AG09309 (cell line): ENCODE results near the gene UBASH3B.

Experiments
- DNase-seq: peaks from one replicate; pipeline ENCODE4 v3.0.0-alpha.2; 2010; ENCODE audit warnings: low read depth
- H3K4me3 ChIP-seq: 2 replicates; pipeline ENCODE4 v1.5.1; 2011; ENCODE audit warnings: mild to moderate bottlenecking, low read depth, low read length, moderate library complexity; ENCODE audit not compliant: control insufficient read depth
- TF ChIP-seq, protein P1 (sequence below): IDR thresholded peaks from 2 replicates; pipeline ENCODE4 v1.5.1; 2011; ENCODE audit warnings: mild to moderate bottlenecking, low read depth, low read length, inconsistent platforms; ENCODE audit not compliant: insufficient read depth, control insufficient read depth; ENCODE audit errors: missing control alignments

Gene UBASH3B

DNA sequence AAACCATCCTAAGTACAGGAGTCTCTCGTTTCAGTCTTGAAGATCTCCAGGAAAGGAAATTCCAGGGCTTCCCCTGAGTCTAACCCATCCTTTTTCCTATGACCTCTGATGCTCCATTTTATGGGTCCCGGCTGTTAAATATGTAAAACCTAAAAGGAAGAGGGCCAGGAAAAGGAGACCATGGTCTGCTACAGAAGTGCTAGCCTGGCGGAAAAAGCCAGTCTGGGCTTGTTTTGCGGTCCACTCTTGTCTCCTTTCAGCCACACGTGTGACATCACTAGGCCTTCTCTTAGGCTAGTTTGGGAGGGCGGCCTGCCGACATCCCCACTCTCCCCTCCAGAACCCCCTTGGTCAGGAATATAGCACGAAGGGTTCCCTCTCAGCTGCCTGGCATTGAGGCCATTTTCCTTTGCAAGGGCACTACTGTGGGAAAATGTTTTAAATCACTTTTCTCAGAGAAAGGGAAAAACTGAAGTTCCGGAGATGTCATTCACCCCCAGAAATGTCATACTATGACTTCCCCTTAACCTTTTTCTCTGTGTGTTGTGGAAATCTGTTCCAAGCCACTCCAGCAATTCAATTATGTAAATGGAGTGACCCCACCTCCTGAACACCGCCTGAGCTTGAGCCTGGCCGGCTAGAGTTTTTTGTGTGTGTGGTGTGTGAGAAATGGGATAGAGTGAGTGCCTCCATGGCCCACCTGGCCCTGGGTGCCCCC lies 86.9 kb downstream of the UBASH3B start:
- no peak overlapping the region for H3K4me3 ChIP-seq
- TF ChIP-seq, protein P1, sequence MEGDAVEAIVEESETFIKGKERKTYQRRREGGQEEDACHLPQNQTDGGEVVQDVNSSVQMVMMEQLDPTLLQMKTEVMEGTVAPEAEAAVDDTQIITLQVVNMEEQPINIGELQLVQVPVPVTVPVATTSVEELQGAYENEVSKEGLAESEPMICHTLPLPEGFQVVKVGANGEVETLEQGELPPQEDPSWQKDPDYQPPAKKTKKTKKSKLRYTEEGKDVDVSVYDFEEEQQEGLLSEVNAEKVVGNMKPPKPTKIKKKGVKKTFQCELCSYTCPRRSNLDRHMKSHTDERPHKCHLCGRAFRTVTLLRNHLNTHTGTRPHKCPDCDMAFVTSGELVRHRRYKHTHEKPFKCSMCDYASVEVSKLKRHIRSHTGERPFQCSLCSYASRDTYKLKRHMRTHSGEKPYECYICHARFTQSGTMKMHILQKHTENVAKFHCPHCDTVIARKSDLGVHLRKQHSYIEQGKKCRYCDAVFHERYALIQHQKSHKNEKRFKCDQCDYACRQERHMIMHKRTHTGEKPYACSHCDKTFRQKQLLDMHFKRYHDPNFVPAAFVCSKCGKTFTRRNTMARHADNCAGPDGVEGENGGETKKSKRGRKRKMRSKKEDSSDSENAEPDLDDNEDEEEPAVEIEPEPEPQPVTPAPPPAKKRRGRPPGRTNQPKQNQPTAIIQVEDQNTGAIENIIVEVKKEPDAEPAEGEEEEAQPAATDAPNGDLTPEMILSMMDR, result no peak
- no peak for DNase-seq

DNA sequence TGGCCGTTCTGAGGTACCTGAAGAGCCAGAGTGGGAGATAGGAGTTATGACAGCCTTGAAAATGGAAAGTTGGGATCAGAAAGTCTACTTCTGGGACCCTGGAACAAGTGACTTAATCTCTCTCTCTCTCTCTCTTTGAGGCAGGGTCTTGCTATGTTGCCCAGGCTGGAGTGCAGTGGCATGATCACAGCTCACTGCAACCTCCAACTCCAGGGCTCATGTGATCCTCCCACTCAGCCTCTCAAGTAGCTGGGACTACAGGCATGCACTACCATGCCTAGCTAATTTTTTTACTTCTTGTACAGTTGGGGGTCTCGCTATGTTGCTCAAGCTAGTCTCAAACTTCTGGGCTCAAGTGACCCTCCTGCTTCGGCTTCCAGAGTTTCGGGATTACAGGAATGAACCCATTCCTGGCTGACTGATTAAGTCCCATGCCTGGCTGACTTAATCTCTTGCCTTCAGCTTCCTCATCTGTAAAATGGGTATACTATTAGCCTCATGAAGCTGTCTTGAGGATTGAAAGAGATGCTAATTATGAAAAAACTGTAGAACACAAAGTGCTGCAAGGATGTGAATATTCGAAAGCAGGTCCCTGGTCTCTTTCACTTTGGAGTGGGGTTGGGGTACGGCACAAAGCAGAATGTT lies 87.7 kb downstream of the UBASH3B start:
- DNase-seq, result no peak
- TF ChIP-seq, protein P1, result no peak
- no peak overlapping the region for H3K4me3 ChIP-seq

DNA sequence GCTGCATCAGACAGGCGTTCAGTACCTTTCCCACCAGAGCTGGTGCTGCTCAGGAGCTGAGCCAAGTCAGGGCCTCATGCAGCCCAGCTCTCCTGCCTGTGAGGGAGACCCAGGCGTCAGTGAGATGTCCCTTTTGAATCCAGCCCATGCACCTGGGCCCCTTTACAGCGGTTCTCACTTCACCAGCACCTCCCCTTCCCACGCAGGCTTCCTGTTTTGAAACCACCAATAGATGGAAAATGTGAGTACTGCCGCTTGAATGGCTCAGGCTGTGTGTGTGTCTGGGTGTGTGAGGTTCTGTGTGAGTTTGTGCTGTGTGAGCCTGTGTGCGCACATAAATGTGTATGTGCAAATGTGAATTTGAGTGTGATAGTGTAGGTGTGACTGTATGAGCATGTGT lies 88.4 kb downstream of the UBASH3B start:
- TF ChIP-seq, protein P1, result no peak
- DNase-seq, result no peak
- H3K4me3 ChIP-seq, result no peak overlapping the region

DNA sequence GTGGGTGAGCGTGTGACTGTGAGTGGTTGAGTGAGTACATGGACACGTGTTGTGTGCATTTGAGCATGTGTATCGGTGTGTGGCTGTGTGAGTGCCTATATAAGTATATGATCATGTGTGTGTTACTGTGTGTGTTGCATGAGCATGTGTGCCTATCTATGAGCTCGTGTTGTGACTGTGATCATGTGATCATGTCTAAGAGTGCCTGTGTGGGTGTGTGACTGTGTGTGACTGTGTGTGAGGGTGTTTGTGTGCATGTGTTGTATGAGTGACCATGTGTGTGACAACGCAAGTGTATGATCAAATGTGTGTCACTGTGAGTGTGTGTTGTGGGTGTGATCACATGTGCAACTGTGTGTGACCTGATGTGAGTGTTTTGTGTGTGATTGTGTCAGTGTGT lies 88.8 kb downstream of the UBASH3B start:
- no peak overlapping the region for H3K4me3 ChIP-seq
- TF ChIP-seq, protein P1, result no peak
- no peak for DNase-seq

- TF ChIP-seq, protein P1, result no peak
- DNase-seq, result no peak
- no peak overlapping the region for H3K4me3 ChIP-seq
Measured at GRCh38 chr11:122745111-122745510, 89.6 kb downstream of the UBASH3B start.

DNA sequence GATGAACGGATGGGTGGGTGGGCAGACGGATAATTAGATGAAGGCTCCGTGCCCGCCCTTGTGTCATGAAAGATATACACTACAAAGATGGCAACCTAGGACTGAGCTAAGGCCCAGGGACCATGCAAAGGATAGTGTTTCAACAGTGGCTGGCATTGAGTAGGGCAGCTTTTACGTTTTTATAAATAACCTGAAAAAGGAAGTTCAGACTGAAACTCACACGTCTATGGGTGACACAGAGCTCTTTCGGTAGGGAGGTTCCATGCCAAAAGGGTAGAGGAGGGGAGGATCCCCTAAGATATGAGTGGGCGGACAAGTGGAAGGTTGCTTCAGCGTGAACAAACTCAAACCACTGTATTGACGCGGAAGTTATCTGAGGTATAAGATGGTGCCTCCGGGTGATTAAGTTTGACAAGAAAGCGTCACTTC lies 90.5 kb downstream of the UBASH3B start:
- TF ChIP-seq, protein P1, result no peak
- no peak overlapping the region for H3K4me3 ChIP-seq
- no peak for DNase-seq
